Activated CD4-positive, alpha-beta T cell treated with anti-CD3 and anti-CD28 coated beads, Interleukin-2, amount 10 ng/mL, durations not matched to agents 7 days and 5 days (primary cell): ENCODE measurements around the gene HTR3D. TPM values are rescaled to one million over a fixed set of nuclear protein-coding genes. Genes with fewer than 3 reads are reported as not detected.
"Not testable (repeated sequence)": the region's sequence is repeated elsewhere in the genome, so short reads cannot be mapped to it uniquely, and the experiment has no call there.

Experiments
- CTCF ChIA-PET: fragments of 350-600 bp; sonication (Branson Sonifier 250); formaldehyde crosslinking; loops from one replicate; lab custom pipeline; 2021; ENCODE audit warnings: antibody characterized with exemption; lab: Charles Lee
- POLR2A ChIA-PET: fragments of 350-600 bp; sonication (Branson Sonifier 250); formaldehyde crosslinking; loops from one replicate; lab custom pipeline; 2021; ENCODE audit warnings: antibody characterized with exemption; lab: Charles Lee
- DNase-seq: peaks from one replicate; pipeline ENCODE4 v3.0.0-alpha.2; 2020
- H3K27ac Mint-ChIP-seq: one replicate; pipeline ENCODE4 v1.8.0; 2021; ENCODE audit warnings: mild to moderate bottlenecking, moderate library complexity, mixed read lengths
- H3K27me3 Mint-ChIP-seq: one replicate; pipeline ENCODE4 v1.8.0; 2021; ENCODE audit warnings: mixed read lengths
- H3K36me3 Mint-ChIP-seq: one replicate; pipeline ENCODE4 v1.8.0; 2021; ENCODE audit warnings: low read depth, mixed read lengths
- H3K4me1 Mint-ChIP-seq: one replicate; pipeline ENCODE4 v1.8.0; 2021; ENCODE audit warnings: mixed read lengths
- H3K4me3 Mint-ChIP-seq: one replicate; pipeline ENCODE4 v1.8.0; 2021; ENCODE audit warnings: mild to moderate bottlenecking, moderate library complexity, mixed read lengths
- H3K9me3 Mint-ChIP-seq: one replicate; pipeline ENCODE4 v1.8.0; 2021; ENCODE audit warnings: mixed read lengths
- total RNA-seq, 2 experiments: library from RNA; stranded (reverse); gene quantifications; one replicate each; pipeline ENCODE4 v1.2.3, GENCODE V29; 2021

Gene HTR3D
- total RNA-seq, 2 experiments from 2014 or later = not detected

DNA sequence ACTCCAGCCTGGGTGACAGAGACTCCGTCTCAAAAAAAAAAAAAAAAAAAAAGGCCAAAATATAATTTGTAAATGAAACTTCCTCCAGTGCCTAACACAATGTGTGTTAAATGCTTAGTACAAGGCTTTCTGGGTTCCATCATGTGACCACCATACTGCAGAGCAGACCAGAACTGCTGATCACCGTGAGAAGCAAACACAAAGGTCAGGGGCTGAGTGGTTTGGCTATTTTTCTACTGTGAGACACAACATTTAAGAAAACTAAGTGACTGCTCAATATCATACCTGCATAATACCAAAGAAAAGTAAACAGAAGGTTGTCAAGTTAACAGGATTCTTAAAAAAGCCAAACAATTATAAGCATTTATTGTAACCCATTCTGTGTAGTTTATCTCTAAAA, 27.1 kb upstream of the HTR3D start:
- no peak overlapping the region for H3K27ac Mint-ChIP-seq
- no peak for DNase-seq
- peaks cover 12% of the 10 kb centered on the region for H3K4me1 Mint-ChIP-seq
- no peaks in the 10 kb centered on the region for H3K36me3 Mint-ChIP-seq
- ChIA-PET CTCF (interaction anchor here (1.3 to 3.1 kb wide), 2 partner anchors 10 to 120 kb away, joined by 3 to 8 read pairs; partner anchors contain the start of gene PARL), POLR2A (no interaction called here)
- H3K4me3 Mint-ChIP-seq = no peak overlapping the region
- no peaks in the 10 kb centered on the region for H3K27me3 Mint-ChIP-seq
- no peaks in the 10 kb centered on the region for H3K9me3 Mint-ChIP-seq

- Mint-ChIP-seq H3K27ac (no peak overlapping the region), H3K36me3 (no peaks in the 10 kb centered on the region), H3K27me3 (no peaks in the 10 kb centered on the region), H3K4me3 (no peak overlapping the region), H3K9me3 (no peaks in the 10 kb centered on the region), H3K4me1 (peaks cover 12% of the 10 kb centered on the region)
- peak; percentile 44 for DNase-seq
- ChIA-PET CTCF (interaction anchor here (1.3 to 3.1 kb wide), 2 partner anchors 8 to 12 kb away, joined by 4 to 8 read pairs; partner anchors contain the start of gene ABCC5), POLR2A (no interaction called here)
These were observed 25.5 kb upstream of the HTR3D start for GRCh38 chr3:184005941-184006507.

GRCh38 chr3:184007143-184007813, 24.3 kb upstream of the HTR3D start:
- H3K9me3 Mint-ChIP-seq, H3K4me3 Mint-ChIP-seq, DNase-seq, H3K36me3 Mint-ChIP-seq, H3K27me3 Mint-ChIP-seq, POLR2A ChIA-PET: not testable (repeated sequence)
- Mint-ChIP-seq H3K27ac (peak overlapping the region; percentile 11), H3K4me1 (peaks cover 12% of the 10 kb centered on the region)
- CTCF ChIA-PET = interaction anchor here (1.1 kb wide), 1 partner anchor 11 kb away, joined by 3 read pairs; the partner anchor contains the start of gene ABCC5

GRCh38 chr3:184008161-184008560, 23.4 kb upstream of the HTR3D start:
- DNase-seq = no peak
- Mint-ChIP-seq H3K4me3 (no peak overlapping the region), H3K36me3 (peaks cover 3% of the 10 kb centered on the region), H3K27me3 (no peaks in the 10 kb centered on the region), H3K4me1 (peaks cover 12% of the 10 kb centered on the region), H3K27ac (no peak overlapping the region), H3K9me3 (no peaks in the 10 kb centered on the region)
- ChIA-PET CTCF (no interaction called here), POLR2A (no interaction called here)

DNA sequence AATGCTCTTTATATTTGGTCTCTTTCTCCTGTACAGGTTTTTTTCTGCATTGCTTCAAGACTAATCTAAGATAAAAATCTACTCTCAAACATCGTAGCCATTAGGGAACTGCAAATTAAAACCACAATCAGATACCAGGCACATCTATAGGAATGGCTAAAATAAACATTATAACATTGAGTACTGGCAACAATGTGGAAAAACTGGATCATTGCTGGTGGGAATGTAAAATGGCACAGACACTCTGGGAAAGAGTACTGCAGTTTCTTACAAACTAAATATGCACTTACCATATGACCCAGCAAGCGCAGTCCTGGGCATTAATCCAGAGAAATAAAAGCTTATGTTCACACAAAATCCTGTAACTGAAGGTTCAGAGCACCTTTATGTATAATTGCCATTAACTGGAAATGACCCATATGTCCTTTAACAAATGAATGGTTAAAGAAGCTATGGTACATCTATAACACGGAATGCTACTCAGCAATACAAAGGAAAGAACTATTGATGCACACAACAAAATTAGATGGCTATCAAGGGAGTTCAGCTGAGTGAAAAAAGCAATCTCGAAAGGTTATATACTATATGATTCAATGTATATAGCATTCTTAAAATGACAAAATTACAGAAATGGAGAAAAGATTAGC, 20.2 kb upstream of the HTR3D start:
- Mint-ChIP-seq H3K27ac (no peak overlapping the region), H3K4me1 (peaks cover 13% of the 10 kb centered on the region), H3K9me3 (no peaks in the 10 kb centered on the region), H3K27me3 (no peaks in the 10 kb centered on the region), H3K4me3 (no peak overlapping the region), H3K36me3 (peaks cover 5% of the 10 kb centered on the region)
- ChIA-PET CTCF (no interaction called here), POLR2A (no interaction called here)
- no peak for DNase-seq

GRCh38 chr3:184011937-184012889, 19.3 kb upstream of the HTR3D start:
- no peaks in the 10 kb centered on the region for H3K9me3 Mint-ChIP-seq
- no peak overlapping the region for H3K27ac Mint-ChIP-seq
- POLR2A ChIA-PET = no interaction called here
- H3K4me1 Mint-ChIP-seq = peaks cover 16% of the 10 kb centered on the region
- peaks cover 5% of the 10 kb centered on the region for H3K36me3 Mint-ChIP-seq
- DNase-seq = no peak
- CTCF ChIA-PET = no interaction called here
- no peak overlapping the region for H3K4me3 Mint-ChIP-seq
- H3K27me3 Mint-ChIP-seq = no peaks in the 10 kb centered on the region

DNA sequence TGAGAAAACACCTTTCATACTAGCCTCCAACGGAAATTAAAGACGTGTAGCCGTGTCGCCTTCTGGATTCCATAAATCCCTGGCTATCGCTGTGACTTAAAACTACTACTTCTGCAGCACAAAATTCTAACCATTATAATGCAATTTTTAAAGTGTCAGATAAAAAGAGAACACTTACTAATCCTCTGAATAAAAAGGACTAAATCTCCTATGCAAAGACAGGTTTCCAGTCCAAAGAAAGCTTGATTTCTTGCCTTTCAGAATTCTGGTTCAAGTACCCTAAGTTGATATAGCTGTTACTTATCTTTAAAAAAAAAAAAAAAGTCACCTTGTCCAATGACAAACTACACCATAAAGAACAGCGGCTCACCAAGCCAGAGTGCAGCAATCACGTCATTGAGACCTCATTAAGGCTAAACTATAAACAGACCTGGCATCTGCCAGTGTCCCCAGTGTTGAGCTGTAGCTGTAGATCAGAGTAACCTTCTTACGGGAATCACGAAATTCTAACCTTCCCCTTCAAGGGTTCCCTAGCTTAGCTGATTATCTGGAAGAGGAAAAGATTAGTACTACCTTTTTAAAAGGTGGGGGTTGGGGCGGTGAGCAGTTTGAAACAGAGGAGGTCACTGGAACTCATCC, 16.0 kb upstream of the HTR3D start:
- H3K9me3 Mint-ChIP-seq = no peaks in the 10 kb centered on the region

DNA sequence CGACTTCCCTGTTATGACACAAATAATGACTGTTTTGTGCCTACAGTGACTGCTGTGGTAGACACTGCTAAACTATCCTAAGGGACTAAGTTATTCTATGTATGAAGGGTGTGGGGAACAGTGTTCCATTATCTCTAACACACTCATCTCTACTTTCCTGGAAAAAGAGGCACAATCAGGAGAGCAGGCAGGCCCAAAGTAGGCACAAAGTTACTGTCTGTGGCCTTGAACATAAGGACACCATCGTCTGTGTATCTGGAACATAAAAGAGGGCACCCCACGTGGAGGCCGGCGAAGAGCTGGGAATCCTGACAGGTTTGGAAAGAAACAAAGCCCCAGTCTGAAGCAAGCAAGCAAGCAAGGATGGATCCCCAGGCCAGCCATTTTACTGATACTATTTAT, 15.4 kb upstream of the HTR3D start:
- Mint-ChIP-seq H3K27ac (peak overlapping the region; percentile 63), H3K27me3 (peaks cover 14% of the 10 kb centered on the region), H3K4me1 (peaks cover 27% of the 10 kb centered on the region), H3K36me3 (peaks cover 5% of the 10 kb centered on the region), H3K4me3 (peak overlapping the region; percentile 99), H3K9me3 (no peaks in the 10 kb centered on the region)
- ChIA-PET POLR2A (no interaction called here), CTCF (interaction anchor here (0.6 to 1.4 kb wide), 5 partner anchors 16 to 278 kb away, joined by 3 to 7 read pairs (median 3); no protein-coding TSS in a partner anchor)
- DNase-seq = no peak

More for the DNA sequence above, 16.0 kb upstream of the HTR3D start:
- H3K27ac Mint-ChIP-seq = no peak overlapping the region
- H3K4me1 Mint-ChIP-seq = peaks cover 27% of the 10 kb centered on the region
- peaks cover 10% of the 10 kb centered on the region for H3K27me3 Mint-ChIP-seq
- H3K36me3 Mint-ChIP-seq = peaks cover 5% of the 10 kb centered on the region
- DNase-seq = no peak
- no peak overlapping the region for H3K4me3 Mint-ChIP-seq
- POLR2A ChIA-PET = interaction anchor here (0.7 kb wide), 1 partner anchor 551 kb away, joined by 3 read pairs; no protein-coding TSS in a partner anchor
- CTCF ChIA-PET = interaction anchor here (0.6 to 2.9 kb wide), 8 partner anchors 11 to 131 kb away, joined by 3 to 8 read pairs (median 4); partner anchors contain the start of gene PARL

DNA sequence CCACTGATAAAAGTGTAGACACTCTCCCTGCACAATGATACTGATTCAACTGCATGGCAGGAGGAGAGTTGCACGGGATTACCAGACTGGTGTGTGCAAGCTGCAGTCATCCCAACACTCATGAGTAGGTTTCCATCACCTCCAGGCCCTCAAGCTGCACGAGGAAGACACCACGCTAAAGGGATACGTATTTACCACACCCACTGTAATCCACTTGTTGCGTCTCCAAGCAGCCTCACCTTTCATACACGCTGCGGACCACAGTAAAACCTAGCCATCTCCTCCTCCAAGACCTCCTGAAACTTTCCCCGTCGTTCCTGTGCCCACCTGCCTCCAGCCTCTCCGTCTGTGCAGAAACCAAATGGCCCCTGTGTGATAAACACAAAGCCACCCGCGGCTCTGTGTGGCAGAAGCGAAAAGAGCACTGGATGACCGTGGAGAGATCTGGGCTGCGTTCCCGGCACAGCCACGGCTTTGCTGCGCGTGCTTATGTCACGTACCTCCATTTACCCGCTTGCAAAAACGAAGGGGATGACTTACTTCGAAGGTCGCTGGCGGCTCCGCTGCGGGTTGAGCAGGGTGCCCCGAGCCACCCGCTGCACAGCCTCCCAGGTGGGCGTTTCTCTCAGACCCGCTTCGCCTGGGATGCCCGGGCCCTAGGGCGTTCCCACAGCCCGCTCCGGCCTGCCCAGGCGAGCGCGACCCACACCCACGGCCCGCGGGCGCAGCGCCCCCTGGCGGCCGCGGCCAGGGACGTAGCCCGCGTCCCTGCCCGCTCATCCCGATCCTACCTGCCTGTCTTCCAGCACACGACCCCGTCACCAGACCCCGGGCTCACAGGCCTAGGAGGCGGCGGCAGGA, 14.5 kb upstream of the HTR3D start:
- Mint-ChIP-seq H3K27ac (peak overlapping the region; percentile 92), H3K4me3 (peak overlapping the region; percentile 99), H3K9me3 (no peaks in the 10 kb centered on the region), H3K4me1 (peaks cover 28% of the 10 kb centered on the region), H3K36me3 (peaks cover 5% of the 10 kb centered on the region), H3K27me3 (peaks cover 17% of the 10 kb centered on the region)
- POLR2A ChIA-PET = no interaction called here
- CTCF ChIA-PET = interaction anchor here (0.6 to 1.9 kb wide), 7 partner anchors 11 to 278 kb away, joined by 3 to 7 read pairs (median 3); no protein-coding TSS in a partner anchor
- DNase-seq = no peak

DNA sequence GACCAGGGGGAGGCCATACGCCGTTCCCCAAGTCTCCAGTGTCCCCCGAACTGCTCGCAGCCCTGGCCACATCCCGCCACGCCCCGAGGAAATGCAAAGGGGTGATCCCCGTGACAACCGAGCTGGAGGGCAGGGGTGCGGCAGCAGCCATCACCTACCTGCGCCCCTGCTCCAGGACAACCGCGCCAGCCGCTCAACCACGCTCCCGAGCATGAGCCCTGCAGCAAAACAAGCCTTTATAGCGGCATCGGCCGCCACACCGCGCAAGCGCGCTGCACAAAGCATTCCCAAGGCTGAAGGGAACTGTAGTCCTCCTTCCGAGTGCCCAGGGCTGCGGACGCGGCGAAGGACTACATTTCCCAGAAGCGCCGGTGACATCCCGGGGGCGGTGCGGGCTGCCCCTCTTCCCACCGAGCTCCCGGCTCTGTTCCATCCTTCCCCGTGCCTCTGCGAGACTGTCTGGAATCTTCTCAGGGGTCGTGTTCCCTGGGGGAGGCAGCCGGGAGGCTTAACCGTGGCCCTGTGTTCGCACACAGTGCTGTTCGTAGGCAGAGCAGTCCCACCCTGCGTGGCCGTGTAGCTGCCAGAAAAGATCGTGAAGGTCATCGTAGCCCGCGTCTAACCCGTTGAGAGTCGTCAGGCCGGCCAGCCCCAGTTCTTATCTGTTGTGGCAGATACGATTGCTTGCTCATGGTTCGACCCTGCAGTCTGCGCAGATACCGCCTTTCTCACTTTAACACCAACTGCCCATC, 13.7 kb upstream of the HTR3D start, which contains the start of gene ABCC5:
ABCC5 (minus strand) TSS at position 213 of the 752 bp plus-strand sequence. CDS start 3,492 bp downstream, outside the sequence.
- Mint-ChIP-seq H3K36me3 (peaks cover 2% of the 10 kb centered on the region), H3K4me1 (peaks cover 33% of the 10 kb centered on the region), H3K27me3 (peaks cover 17% of the 10 kb centered on the region), H3K27ac (peak within 1 kb of the TSS; percentile 92), H3K9me3 (no peaks in the 10 kb centered on the region), H3K4me3 (peak within 1 kb of the TSS; percentile 99)
- peak; percentile 85 for DNase-seq
- ChIA-PET CTCF (interaction anchor here (0.6 to 1.9 kb wide), 11 partner anchors 11 to 263 kb away, joined by 3 to 7 read pairs (median 3); no protein-coding TSS in a partner anchor), POLR2A (no interaction called here)
